Measurements from ENCODE around the gene ECSCR.

- TF ChIP-seq, protein P1, sequence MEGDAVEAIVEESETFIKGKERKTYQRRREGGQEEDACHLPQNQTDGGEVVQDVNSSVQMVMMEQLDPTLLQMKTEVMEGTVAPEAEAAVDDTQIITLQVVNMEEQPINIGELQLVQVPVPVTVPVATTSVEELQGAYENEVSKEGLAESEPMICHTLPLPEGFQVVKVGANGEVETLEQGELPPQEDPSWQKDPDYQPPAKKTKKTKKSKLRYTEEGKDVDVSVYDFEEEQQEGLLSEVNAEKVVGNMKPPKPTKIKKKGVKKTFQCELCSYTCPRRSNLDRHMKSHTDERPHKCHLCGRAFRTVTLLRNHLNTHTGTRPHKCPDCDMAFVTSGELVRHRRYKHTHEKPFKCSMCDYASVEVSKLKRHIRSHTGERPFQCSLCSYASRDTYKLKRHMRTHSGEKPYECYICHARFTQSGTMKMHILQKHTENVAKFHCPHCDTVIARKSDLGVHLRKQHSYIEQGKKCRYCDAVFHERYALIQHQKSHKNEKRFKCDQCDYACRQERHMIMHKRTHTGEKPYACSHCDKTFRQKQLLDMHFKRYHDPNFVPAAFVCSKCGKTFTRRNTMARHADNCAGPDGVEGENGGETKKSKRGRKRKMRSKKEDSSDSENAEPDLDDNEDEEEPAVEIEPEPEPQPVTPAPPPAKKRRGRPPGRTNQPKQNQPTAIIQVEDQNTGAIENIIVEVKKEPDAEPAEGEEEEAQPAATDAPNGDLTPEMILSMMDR (IDR thresholded peaks at IDR 0.05): no peak
- no peak for TF ChIP-seq POLR2AphosphoS5 (IDR thresholded peaks at IDR 0.05)
- no peak for TF ChIP-seq EP300 (IDR thresholded peaks at IDR 0.05)
Observed at GRCh38 chr5:139472386-139473030, 10.0 kb upstream of the ECSCR start.
